Activated B cell treated with CpG ODN at 0.5 μM for 24 hours (primary cell): ENCODE measurements around the gene NEK6. TPM values are rescaled to one million over a fixed set of nuclear protein-coding genes. Genes with fewer than 3 reads are reported as not detected.

Source experiments
- ATAC-seq: fragments of 200-7000 bp; cut with Tn5 transposase; one replicate; pipeline ENCODE4 v1.10.0; 2021; ENCODE audit warnings: low read depth, mild to moderate bottlenecking, moderate library complexity
- CTCF ChIA-PET: fragments of 350-600 bp; sonication (Branson Sonifier 250); formaldehyde crosslinking; loops from one replicate; lab custom pipeline; 2021; ENCODE audit warnings: antibody characterized with exemption; lab: Charles Lee
- POLR2A ChIA-PET: fragments of 350-600 bp; sonication (Branson Sonifier 250); formaldehyde crosslinking; loops from one replicate; lab custom pipeline; 2021; ENCODE audit warnings: antibody characterized with exemption; lab: Charles Lee
- DNase-seq: peaks from one replicate; pipeline ENCODE4 v3.0.0; 2022
- H3K27ac Mint-ChIP-seq: one replicate; pipeline ENCODE4 v1.8.0; 2020; ENCODE audit warnings: mixed read lengths
- H3K27me3 Mint-ChIP-seq: one replicate; pipeline ENCODE4 v1.8.0; 2021; ENCODE audit warnings: mixed read lengths
- H3K36me3 Mint-ChIP-seq: one replicate; pipeline ENCODE4 v1.8.0; 2021; ENCODE audit warnings: low read depth, mixed read lengths
- H3K4me1 Mint-ChIP-seq: one replicate; pipeline ENCODE4 v1.8.0; 2021; ENCODE audit warnings: mixed read lengths
- H3K4me3 Mint-ChIP-seq: one replicate; pipeline ENCODE4 v1.8.0; 2020; ENCODE audit warnings: mild to moderate bottlenecking, mixed read lengths
- H3K9me3 Mint-ChIP-seq: one replicate; pipeline ENCODE4 v1.8.0; 2020; ENCODE audit warnings: mixed read lengths
- intact Hi-C: fragments of 100-400 bp; cut with micrococcal nuclease; formaldehyde crosslinking; loops from one replicate; pipeline ENCODE4 v1.15.1; 2024
- total RNA-seq: library from RNA; stranded (reverse); gene quantifications from 2 replicates; pipeline ENCODE4 v1.2.3, GENCODE V29; 2022
- TF ChIP-seq, protein P1 (sequence below): fragments of 200-600 bp; IDR thresholded peaks from one replicate; pipeline ENCODE4 v1.8.0; 2022; ENCODE audit warnings: antibody characterized with exemption, mild to moderate bottlenecking

The NEK6 gene
- total RNA-seq: 110 and 115 TPM in 2 replicates

DNA sequence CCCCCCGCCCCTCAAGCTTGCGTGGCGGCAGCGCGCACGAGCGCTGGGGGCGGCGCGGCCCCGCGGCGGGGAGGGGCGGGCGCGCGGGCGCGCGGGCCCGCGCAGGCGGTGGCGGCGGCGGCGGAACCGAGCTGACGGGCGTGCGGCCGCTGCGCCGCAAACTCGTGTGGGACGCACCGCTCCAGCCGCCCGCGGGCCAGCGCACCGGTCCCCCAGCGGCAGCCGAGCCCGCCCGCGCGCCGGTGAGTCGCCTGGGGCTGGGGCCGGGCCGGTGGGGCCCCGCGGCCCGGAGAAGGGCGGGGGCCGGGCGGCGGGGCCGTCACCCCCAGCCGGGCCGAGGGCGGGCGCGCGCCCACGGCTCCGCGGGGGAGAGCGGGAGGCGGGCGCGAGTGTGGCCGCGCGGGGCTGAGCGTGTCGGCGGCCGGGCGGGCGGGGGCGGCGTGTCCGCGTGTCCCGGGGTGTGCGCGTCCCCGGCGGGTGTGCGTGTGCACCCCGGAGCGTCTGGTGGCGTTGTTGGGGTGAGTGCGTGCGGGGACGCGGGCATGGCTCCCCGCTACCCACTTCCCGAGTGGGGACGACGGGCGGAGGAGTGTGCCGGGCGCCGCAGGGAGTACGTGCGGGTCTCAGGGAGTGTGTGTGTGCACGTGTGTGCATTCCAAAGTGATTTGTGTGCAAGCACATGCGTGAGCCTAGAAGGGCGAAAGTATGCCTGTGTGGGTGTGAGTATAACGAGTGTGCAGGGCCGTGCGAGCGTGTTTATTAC, at the start of gene NEK6:
TSS of gene NEK6 (plus strand) at position 106 of the 763 bp plus-strand sequence. CDS start 44,016 bp downstream, outside the sequence.
- intact Hi-C loops: loop anchor here (1.0 kb wide), 1 partner anchor 9 kb away; no protein-coding TSS in a partner anchor
- DNase-seq: peak; percentile 56
- peak within 1 kb of the TSS; percentile 94 for H3K27ac Mint-ChIP-seq
- peaks cover 87% of the 10 kb centered on the region for H3K4me1 Mint-ChIP-seq
- H3K9me3 Mint-ChIP-seq: no peaks in the 10 kb centered on the region
- ChIA-PET POLR2A (interaction anchor here (0.9 to 3.7 kb wide), 11 partner anchors 19 to 131 kb away, joined by 3 to 53 read pairs (median 7); no protein-coding TSS in a partner anchor), CTCF (interaction anchor here (0.9 to 1.6 kb wide), 3 partner anchors 41 to 131 kb away, joined by 3 to 5 read pairs (median 3); no protein-coding TSS in a partner anchor)
- peaks cover 26% of the 10 kb centered on the region for H3K36me3 Mint-ChIP-seq
- no peaks in the 10 kb centered on the region for H3K27me3 Mint-ChIP-seq
- TF ChIP-seq, protein P1, sequence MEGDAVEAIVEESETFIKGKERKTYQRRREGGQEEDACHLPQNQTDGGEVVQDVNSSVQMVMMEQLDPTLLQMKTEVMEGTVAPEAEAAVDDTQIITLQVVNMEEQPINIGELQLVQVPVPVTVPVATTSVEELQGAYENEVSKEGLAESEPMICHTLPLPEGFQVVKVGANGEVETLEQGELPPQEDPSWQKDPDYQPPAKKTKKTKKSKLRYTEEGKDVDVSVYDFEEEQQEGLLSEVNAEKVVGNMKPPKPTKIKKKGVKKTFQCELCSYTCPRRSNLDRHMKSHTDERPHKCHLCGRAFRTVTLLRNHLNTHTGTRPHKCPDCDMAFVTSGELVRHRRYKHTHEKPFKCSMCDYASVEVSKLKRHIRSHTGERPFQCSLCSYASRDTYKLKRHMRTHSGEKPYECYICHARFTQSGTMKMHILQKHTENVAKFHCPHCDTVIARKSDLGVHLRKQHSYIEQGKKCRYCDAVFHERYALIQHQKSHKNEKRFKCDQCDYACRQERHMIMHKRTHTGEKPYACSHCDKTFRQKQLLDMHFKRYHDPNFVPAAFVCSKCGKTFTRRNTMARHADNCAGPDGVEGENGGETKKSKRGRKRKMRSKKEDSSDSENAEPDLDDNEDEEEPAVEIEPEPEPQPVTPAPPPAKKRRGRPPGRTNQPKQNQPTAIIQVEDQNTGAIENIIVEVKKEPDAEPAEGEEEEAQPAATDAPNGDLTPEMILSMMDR: no peak
- H3K4me3 Mint-ChIP-seq: peak within 1 kb of the TSS; percentile 96
- ATAC-seq: peak; percentile 41

DNA sequence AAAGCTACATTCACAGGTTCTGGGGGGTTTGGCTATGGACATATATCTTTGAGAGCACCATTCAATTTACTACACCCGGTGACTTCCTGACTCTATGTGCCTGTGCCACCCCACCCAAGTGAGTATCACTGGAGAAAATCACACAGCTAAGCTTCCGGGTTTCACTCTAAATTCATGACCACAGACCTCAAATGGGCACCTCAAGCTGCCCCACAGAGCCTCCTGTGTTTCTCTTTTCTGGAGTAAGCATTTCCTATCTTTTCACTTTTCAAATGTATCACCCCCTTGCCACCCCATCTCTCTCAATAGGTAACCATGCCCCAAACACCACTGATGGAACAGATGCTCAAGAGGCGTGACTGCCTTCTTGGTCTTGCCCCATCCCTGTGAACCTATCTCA, 49.2 kb upstream of the NEK6 start:
- intact Hi-C loops: no loop called here
- H3K27me3 Mint-ChIP-seq: no peaks in the 10 kb centered on the region

DNA sequence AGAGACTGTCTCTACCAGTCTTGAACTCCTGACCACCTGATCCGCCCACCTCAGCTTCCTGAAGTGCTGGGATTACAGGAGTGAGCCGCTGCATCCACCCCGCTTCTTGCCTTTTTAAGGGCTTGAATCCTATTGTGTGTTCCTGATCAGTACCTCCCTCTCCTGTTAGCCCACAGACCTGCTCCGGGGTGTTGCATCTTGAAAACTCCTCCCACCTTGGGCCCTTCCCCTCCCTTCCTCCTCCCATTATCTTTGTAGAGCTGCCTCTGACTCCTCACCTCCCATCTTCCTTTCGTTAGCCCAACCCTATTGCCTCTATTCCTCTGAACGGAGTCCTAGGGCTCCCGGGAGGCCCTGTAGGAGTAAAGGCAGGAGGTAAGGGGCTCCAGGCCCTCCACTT, 48.5 kb upstream of the NEK6 start:
- CTCF ChIA-PET: interaction anchor here (1.2 kb wide), 1 partner anchor 12 kb away, joined by 6 read pairs; no protein-coding TSS in a partner anchor
- Mint-ChIP-seq H3K4me3 (peak overlapping the region; percentile 24), H3K36me3 (no peaks in the 10 kb centered on the region), H3K9me3 (no peaks in the 10 kb centered on the region), H3K4me1 (peaks cover 96% of the 10 kb centered on the region), H3K27ac (peak overlapping the region; percentile 81), H3K27me3 (no peaks in the 10 kb centered on the region)
- DNase-seq (no peak), ATAC-seq (no peak)
- intact Hi-C loops: no loop called here
- TF ChIP-seq, protein P1: no peak
- POLR2A ChIA-PET: interaction anchor here (0.7 to 16.3 kb wide), 9 partner anchors 8 to 79 kb away, joined by 4 to 256 read pairs (median 6); no protein-coding TSS in a partner anchor

More for the DNA sequence above, 49.2 kb upstream of the NEK6 start:
- TF ChIP-seq, protein P1: no peak
- H3K4me1 Mint-ChIP-seq: peaks cover 96% of the 10 kb centered on the region
- ATAC-seq: peak; percentile 31
- peak overlapping the region; percentile 29 for H3K4me3 Mint-ChIP-seq
- H3K9me3 Mint-ChIP-seq: no peaks in the 10 kb centered on the region
- ChIA-PET POLR2A (interaction anchor here (0.8 to 16.3 kb wide), 7 partner anchors 7 to 78 kb away, joined by 3 to 256 read pairs (median 8); no protein-coding TSS in a partner anchor), CTCF (no interaction called here)
- no peaks in the 10 kb centered on the region for H3K36me3 Mint-ChIP-seq
- no peak for DNase-seq
- peak overlapping the region; percentile 81 for H3K27ac Mint-ChIP-seq

DNA sequence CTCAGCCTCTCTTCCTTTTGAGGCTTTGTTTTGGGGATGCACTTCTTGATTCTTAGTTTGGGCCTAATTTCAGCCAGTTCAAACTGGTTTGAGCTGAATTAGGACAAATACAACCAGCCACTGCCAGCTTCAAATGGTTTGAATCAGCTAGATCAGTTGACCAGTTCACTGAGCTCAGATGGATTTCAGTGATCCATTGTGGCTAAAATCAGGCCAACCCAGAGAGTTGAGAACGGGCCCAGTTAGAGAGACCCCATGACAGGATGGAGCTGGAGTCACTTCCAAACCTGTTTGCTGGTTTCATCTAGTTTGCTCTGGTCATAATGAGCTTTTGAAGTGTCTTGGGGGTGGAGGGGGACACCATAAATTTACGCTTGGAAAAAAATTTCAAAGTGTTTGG, 48.0 kb upstream of the NEK6 start:
- H3K4me3 Mint-ChIP-seq: no peak overlapping the region
- peaks cover 97% of the 10 kb centered on the region for H3K4me1 Mint-ChIP-seq
- ChIA-PET POLR2A (interaction anchor here (0.6 to 16.3 kb wide), 17 partner anchors 7 to 204 kb away, joined by 3 to 256 read pairs (median 4); partner anchors contain the start of gene NEK6), CTCF (interaction anchor here (1.2 kb wide), 1 partner anchor 12 kb away, joined by 6 read pairs; no protein-coding TSS in a partner anchor)
- H3K9me3 Mint-ChIP-seq: no peaks in the 10 kb centered on the region
- no peaks in the 10 kb centered on the region for H3K36me3 Mint-ChIP-seq
- intact Hi-C loops: loop anchor here (1.0 to 2.0 kb wide), 3 partner anchors 7 to 77 kb away; no protein-coding TSS in a partner anchor
- ATAC-seq (no peak), DNase-seq (no peak)
- TF ChIP-seq, protein P1: no peak
- H3K27me3 Mint-ChIP-seq: no peaks in the 10 kb centered on the region
- H3K27ac Mint-ChIP-seq: peak overlapping the region; percentile 81
